Hepatocyte (in vitro differentiated cells): ENCODE measurements around the gene SNED1.

Source experiments
- EZH2 ChIP-seq: fragments of 200-600 bp; sonication (generic); IDR thresholded peaks from 2 replicates; pipeline ENCODE4 v1.6.1; 2016; ENCODE audit warnings: antibody characterized with exemption, mild to moderate bottlenecking, borderline replicate concordance
- EZH2phosphoT487 ChIP-seq: fragments of 200-600 bp; sonication (generic); IDR thresholded peaks from one replicate; pipeline ENCODE4 v1.6.1; 2018; ENCODE audit warnings: antibody characterized with exemption, mild to moderate bottlenecking, low read depth, moderate library complexity; ENCODE audit not compliant: unreplicated experiment, severe bottlenecking
- TF ChIP-seq, protein P1 (sequence below): fragments of 200-600 bp; sonication (generic); IDR thresholded peaks from 2 replicates; pipeline ENCODE4 v1.5.1; 2016; ENCODE audit warnings: antibody characterized with exemption, mild to moderate bottlenecking; ENCODE audit not compliant: poor library complexity

DNA sequence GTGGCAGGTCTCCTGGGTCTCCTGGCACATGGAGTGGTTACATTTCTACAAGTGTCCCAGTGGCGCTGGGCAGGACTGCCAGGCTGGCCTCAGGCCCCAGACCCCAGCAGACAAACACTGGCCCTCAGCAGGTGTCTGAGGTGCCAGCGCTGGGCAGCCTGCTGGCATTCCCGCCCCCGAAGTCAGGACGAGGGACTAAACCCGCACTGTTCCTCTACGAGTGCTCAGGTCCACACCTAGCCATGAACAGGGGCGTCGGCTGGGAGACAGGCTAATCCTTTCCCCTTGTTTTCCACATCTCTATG is 12.8 kb downstream of the SNED1 start:
- TF ChIP-seq EZH2: no peak
- TF ChIP-seq, protein P1, sequence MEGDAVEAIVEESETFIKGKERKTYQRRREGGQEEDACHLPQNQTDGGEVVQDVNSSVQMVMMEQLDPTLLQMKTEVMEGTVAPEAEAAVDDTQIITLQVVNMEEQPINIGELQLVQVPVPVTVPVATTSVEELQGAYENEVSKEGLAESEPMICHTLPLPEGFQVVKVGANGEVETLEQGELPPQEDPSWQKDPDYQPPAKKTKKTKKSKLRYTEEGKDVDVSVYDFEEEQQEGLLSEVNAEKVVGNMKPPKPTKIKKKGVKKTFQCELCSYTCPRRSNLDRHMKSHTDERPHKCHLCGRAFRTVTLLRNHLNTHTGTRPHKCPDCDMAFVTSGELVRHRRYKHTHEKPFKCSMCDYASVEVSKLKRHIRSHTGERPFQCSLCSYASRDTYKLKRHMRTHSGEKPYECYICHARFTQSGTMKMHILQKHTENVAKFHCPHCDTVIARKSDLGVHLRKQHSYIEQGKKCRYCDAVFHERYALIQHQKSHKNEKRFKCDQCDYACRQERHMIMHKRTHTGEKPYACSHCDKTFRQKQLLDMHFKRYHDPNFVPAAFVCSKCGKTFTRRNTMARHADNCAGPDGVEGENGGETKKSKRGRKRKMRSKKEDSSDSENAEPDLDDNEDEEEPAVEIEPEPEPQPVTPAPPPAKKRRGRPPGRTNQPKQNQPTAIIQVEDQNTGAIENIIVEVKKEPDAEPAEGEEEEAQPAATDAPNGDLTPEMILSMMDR: no peak
- no peak for TF ChIP-seq EZH2phosphoT487
